CD8-positive, alpha-beta memory T cell (primary cell): Measurements from ENCODE around the gene FAM219A. TPM values are rescaled to one million over a fixed set of nuclear protein-coding genes. Genes with fewer than 3 reads are reported as not detected.
"Not testable (repeated sequence)": the region's sequence is repeated elsewhere in the genome, so short reads cannot be mapped to it uniquely, and the experiment has no call there.

Experiments
- CTCF ChIA-PET: fragments of 350-600 bp; sonication (Branson Sonifier 250); formaldehyde crosslinking; loops from one replicate; lab custom pipeline; 2021; ENCODE audit warnings: antibody characterized with exemption; lab: Charles Lee
- POLR2A ChIA-PET: fragments of 350-600 bp; sonication (Branson Sonifier 250); formaldehyde crosslinking; loops from one replicate; lab custom pipeline; 2021; ENCODE audit warnings: antibody characterized with exemption; lab: Charles Lee
- DNase-seq, 5 donors: peaks; one replicate each; pipeline versions ENCODE4 v3.0.0 to v3.0.0-alpha.2; 2020 to 2022; ENCODE audit warnings: mixed read lengths in 1 of 5
- H3K27ac ChIP-seq: one replicate; pipeline ENCODE4 v1.7.0; 2013; ENCODE audit warnings: low read depth, mild to moderate bottlenecking, low read length, moderate library complexity
- H3K27me3 ChIP-seq: 2 replicates; pipeline ENCODE4 v1.7.0; 2013; ENCODE audit warnings: low read length, mild to moderate bottlenecking; ENCODE audit not compliant: insufficient read depth, poor library complexity, severe bottlenecking
- H3K36me3 ChIP-seq: 2 replicates; pipeline ENCODE4 v1.7.0; 2013; ENCODE audit warnings: mild to moderate bottlenecking, low read length, moderate library complexity; ENCODE audit not compliant: insufficient read depth
- H3K4me1 ChIP-seq: 2 replicates; pipeline ENCODE4 v1.7.0; 2013; ENCODE audit warnings: mild to moderate bottlenecking, low read length, moderate library complexity; ENCODE audit not compliant: insufficient read depth
- H3K4me3 ChIP-seq: 2 replicates; pipeline ENCODE4 v1.7.0; 2013; ENCODE audit warnings: mild to moderate bottlenecking, low read length
- H3K9me3 ChIP-seq: 2 replicates; pipeline ENCODE4 v1.7.0; 2013; ENCODE audit warnings: mild to moderate bottlenecking, low read length
- H3K27ac Mint-ChIP-seq, 8 donors: one replicate each; pipeline ENCODE4 v1.8.0; 2020 to 2021; ENCODE audit warnings: mixed read lengths in 8 of 8, mild to moderate bottlenecking in 6 of 8, inconsistent platforms in 3 of 8, moderate library complexity in 3 of 8
- H3K27me3 Mint-ChIP-seq, 2 donors: one replicate each; pipeline ENCODE4 v1.8.0; 2020 to 2021; ENCODE audit warnings: mixed read lengths in 2 of 2, mild to moderate bottlenecking in 1 of 2, moderate library complexity in 1 of 2
- H3K36me3 Mint-ChIP-seq, 3 donors: one replicate each; pipeline ENCODE4 v1.8.0; 2020 to 2021; ENCODE audit warnings: mixed read lengths in 3 of 3, inconsistent platforms in 1 of 3, mild to moderate bottlenecking in 1 of 3
- H3K4me1 Mint-ChIP-seq, 3 donors: one replicate each; pipeline ENCODE4 v1.8.0; 2020 to 2021; ENCODE audit warnings: mixed read lengths in 3 of 3, inconsistent platforms in 1 of 3, mild to moderate bottlenecking in 1 of 3
- H3K4me3 Mint-ChIP-seq, 7 donors: one replicate each; pipeline ENCODE4 v1.8.0; 2020 to 2021; ENCODE audit warnings: mixed read lengths in 7 of 7, mild to moderate bottlenecking in 6 of 7, moderate library complexity in 4 of 7, inconsistent platforms in 2 of 7
- H3K9me3 Mint-ChIP-seq, 5 donors: one replicate each; pipeline ENCODE4 v1.8.0; 2020 to 2022; ENCODE audit warnings: mixed read lengths in 5 of 5, mild to moderate bottlenecking in 3 of 5, moderate library complexity in 2 of 5, inconsistent platforms in 1 of 5
- polyA plus RNA-seq: library from polyadenylated mRNA; unstranded; fragments of 300-500 nt; fragmentation: Illumina TruSeq; gene quantifications from one replicate; pipeline ENCODE4 v1.2.3, GENCODE V29; 2021
- total RNA-seq, 2 experiments: library from RNA; stranded (reverse); gene quantifications; one replicate each; pipeline ENCODE4 v1.2.3, GENCODE V29; 2021

The FAM219A gene
- total and polyA plus RNA-seq, 3 experiments from 2014 or later, result 1.7 to 10.5 (median 9.4) TPM

DNA sequence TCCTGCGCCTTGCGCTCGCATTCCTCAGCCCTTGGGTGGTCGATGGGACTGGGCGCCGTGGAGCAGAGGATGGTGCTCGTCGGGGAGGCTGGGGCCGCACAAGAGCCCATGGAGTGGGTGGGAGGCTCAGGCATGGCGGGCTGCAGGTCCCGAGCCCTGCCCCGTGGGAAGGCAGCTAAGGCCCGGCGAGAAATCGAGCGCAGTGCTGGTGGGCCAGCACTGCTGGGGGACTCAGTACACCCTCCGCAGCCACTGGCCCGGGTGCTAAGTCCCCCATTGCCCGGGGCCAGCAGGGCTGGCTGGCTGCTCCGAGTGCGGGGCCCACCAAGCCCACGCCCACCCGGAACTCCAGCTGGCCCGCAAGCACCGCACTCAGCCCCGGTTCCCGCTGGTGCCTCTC, 24.4 kb upstream of the FAM219A start:
- H3K4me3 ChIP-seq, H3K4me1 Mint-ChIP-seq, H3K4me1 ChIP-seq, H3K9me3 Mint-ChIP-seq, H3K27ac ChIP-seq, H3K9me3 ChIP-seq, H3K27me3 ChIP-seq, H3K36me3 ChIP-seq, H3K36me3 Mint-ChIP-seq, DNase-seq, CTCF ChIA-PET, H3K27ac Mint-ChIP-seq, H3K4me3 Mint-ChIP-seq, POLR2A ChIA-PET: not testable (repeated sequence)
- peaks cover 9 to 24% of the 10 kb centered on the region in 2 donors for H3K27me3 Mint-ChIP-seq

- POLR2A ChIA-PET, H3K27ac Mint-ChIP-seq, H3K4me1 ChIP-seq, CTCF ChIA-PET, H3K36me3 Mint-ChIP-seq, H3K4me3 Mint-ChIP-seq, H3K27ac ChIP-seq, H3K9me3 ChIP-seq, H3K36me3 ChIP-seq, H3K9me3 Mint-ChIP-seq, H3K4me1 Mint-ChIP-seq, H3K27me3 ChIP-seq, H3K4me3 ChIP-seq, DNase-seq: not testable (repeated sequence)
- H3K27me3 Mint-ChIP-seq, result peaks cover 5 to 21% of the 10 kb centered on the region in 2 donors
Measured at GRCh38 chr9:34481620-34482019, 23.2 kb upstream of the FAM219A start.

DNA sequence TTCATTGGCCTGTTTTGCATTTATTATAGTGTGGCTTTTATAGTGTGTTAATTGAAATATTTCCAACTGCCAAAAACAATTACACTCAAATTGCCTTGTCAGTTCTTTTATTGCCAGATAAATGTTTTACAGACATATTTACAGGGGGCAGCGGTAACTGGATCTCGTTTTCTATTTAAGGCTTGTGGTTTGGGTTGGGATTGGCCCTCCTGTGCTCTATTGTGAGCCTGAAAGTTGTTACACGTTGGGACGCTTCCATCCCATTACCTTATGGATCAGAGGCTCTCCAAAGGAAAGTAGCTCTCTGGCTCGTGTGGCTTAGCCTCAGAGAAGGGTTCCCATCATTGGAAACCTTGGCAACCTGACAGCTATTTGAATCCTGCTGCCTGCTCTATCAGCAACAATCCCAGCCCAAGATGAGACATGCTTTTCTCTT, 21.1 kb upstream of the FAM219A start:
- Histone ChIP-seq H3K4me1 (no peaks in the 10 kb centered on the region), H3K27me3 (no peaks in the 10 kb centered on the region), H3K27ac (no peak overlapping the region), H3K9me3 (no peaks in the 10 kb centered on the region), H3K36me3 (no peaks in the 10 kb centered on the region), H3K4me3 (no peak overlapping the region)
- H3K27ac Mint-ChIP-seq, result no peak overlapping the region
- H3K9me3 Mint-ChIP-seq, result no peaks in the 10 kb centered on the region
- DNase-seq, result no peak
- H3K4me1 Mint-ChIP-seq, result no peaks in the 10 kb centered on the region
- ChIA-PET CTCF (interaction anchor here (1.6 kb wide), 1 partner anchor 13 kb away, joined by 4 read pairs; no protein-coding TSS in a partner anchor), POLR2A (no interaction called here)
- H3K27me3 Mint-ChIP-seq, result peaks cover 6 to 36% of the 10 kb centered on the region in 2 donors
- no peak overlapping the region for H3K4me3 Mint-ChIP-seq
- no peaks in the 10 kb centered on the region for H3K36me3 Mint-ChIP-seq

DNA sequence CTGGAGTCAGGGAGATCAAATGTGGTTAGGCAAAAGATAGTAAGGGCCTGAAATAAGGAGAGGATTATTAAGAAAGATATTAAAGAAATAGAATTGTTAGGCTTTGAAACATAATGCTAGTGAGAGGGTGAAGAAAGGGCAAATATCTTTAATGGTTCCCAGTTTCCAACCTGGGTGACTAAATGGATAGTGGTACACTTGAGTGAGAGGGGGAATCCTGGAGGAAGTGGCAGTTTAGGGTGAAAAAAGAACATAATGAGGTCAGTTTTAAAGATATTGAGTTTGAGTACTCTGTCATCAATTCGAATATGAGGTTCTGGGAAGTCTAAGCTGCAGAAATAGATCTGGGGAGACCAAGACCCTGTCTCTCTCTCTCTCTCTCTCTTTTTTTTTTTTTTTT, 19.2 kb upstream of the FAM219A start:
- Mint-ChIP-seq H3K4me3 (no peak overlapping the region), H3K4me1 (no peaks in the 10 kb centered on the region), H3K27ac (no peak overlapping the region), H3K9me3 (no peaks in the 10 kb centered on the region), H3K27me3 (peaks cover 6 to 36% of the 10 kb centered on the region in 2 donors), H3K36me3 (no peaks in the 10 kb centered on the region)
- ChIA-PET CTCF (no interaction called here), POLR2A (no interaction called here)
- DNase-seq, result no peak
- H3K27ac ChIP-seq, result no peak overlapping the region
- no peaks in the 10 kb centered on the region for H3K9me3 ChIP-seq
- no peaks in the 10 kb centered on the region for H3K36me3 ChIP-seq
- H3K4me3 ChIP-seq, result no peak overlapping the region
- H3K27me3 ChIP-seq, result no peaks in the 10 kb centered on the region
- H3K4me1 ChIP-seq, result no peaks in the 10 kb centered on the region

GRCh38 chr9:34475097-34475496, 16.7 kb upstream of the FAM219A start:
- Histone ChIP-seq H3K27ac (no peak overlapping the region), H3K4me1 (no peaks in the 10 kb centered on the region), H3K36me3 (no peaks in the 10 kb centered on the region), H3K4me3 (no peak overlapping the region), H3K27me3 (no peaks in the 10 kb centered on the region), H3K9me3 (no peaks in the 10 kb centered on the region)
- ChIA-PET POLR2A (no interaction called here), CTCF (no interaction called here)
- no peak overlapping the region for H3K27ac Mint-ChIP-seq
- no peaks in the 10 kb centered on the region for H3K9me3 Mint-ChIP-seq
- H3K27me3 Mint-ChIP-seq, result peaks cover 5 to 30% of the 10 kb centered on the region in 2 donors
- no peak for DNase-seq
- no peaks in the 10 kb centered on the region for H3K4me1 Mint-ChIP-seq
- H3K4me3 Mint-ChIP-seq, result no peak overlapping the region
- no peaks in the 10 kb centered on the region for H3K36me3 Mint-ChIP-seq

GRCh38 chr9:34465468-34465867, 7.1 kb upstream of the FAM219A start:
- no peaks in the 10 kb centered on the region for H3K36me3 Mint-ChIP-seq
- Histone ChIP-seq H3K4me3 (no peak overlapping the region), H3K27me3 (peaks cover 6% of the 10 kb centered on the region), H3K4me1 (no peaks in the 10 kb centered on the region), H3K9me3 (no peaks in the 10 kb centered on the region), H3K27ac (no peak overlapping the region), H3K36me3 (no peaks in the 10 kb centered on the region)
- peaks cover 4 to 11% of the 10 kb centered on the region in 2 donors for H3K27me3 Mint-ChIP-seq
- no peak for DNase-seq
- CTCF ChIA-PET, result interaction anchor here (1.2 kb wide), 1 partner anchor 14 kb away, joined by 4 read pairs; no protein-coding TSS in a partner anchor
- no peaks in the 10 kb centered on the region for H3K9me3 Mint-ChIP-seq
- H3K27ac Mint-ChIP-seq, result no peak overlapping the region
- POLR2A ChIA-PET, result no interaction called here
- H3K4me1 Mint-ChIP-seq, result no peaks in the 10 kb centered on the region
- no peak overlapping the region for H3K4me3 Mint-ChIP-seq

GRCh38 chr9:34464571-34464970, 6.2 kb upstream of the FAM219A start:
- Mint-ChIP-seq H3K27ac (no peak overlapping the region), H3K27me3 (peaks cover 4 to 11% of the 10 kb centered on the region in 2 donors), H3K9me3 (no peaks in the 10 kb centered on the region), H3K36me3 (no peaks in the 10 kb centered on the region), H3K4me3 (no peak overlapping the region), H3K4me1 (peaks cover 0 to 3% (median 0%) of the 10 kb centered on the region in 3 donors)
- no peaks in the 10 kb centered on the region for H3K4me1 ChIP-seq
- DNase-seq, result no peak
- H3K9me3 ChIP-seq, result no peaks in the 10 kb centered on the region
- CTCF ChIA-PET, result no interaction called here
- POLR2A ChIA-PET, result no interaction called here
- no peaks in the 10 kb centered on the region for H3K36me3 ChIP-seq
- no peak overlapping the region for H3K27ac ChIP-seq
- peaks cover 6% of the 10 kb centered on the region for H3K27me3 ChIP-seq
- no peak overlapping the region for H3K4me3 ChIP-seq

GRCh38 chr9:34463901-34464232, 5.5 kb upstream of the FAM219A start:
- CTCF ChIA-PET, result no interaction called here
- Histone ChIP-seq H3K9me3 (no peaks in the 10 kb centered on the region), H3K4me1 (peaks cover 1% of the 10 kb centered on the region), H3K36me3 (no peaks in the 10 kb centered on the region), H3K27me3 (peaks cover 6% of the 10 kb centered on the region), H3K4me3 (no peak overlapping the region), H3K27ac (no peak overlapping the region)
- POLR2A ChIA-PET, result no interaction called here
- Mint-ChIP-seq H3K27me3 (peaks cover 6 to 9% of the 10 kb centered on the region in 2 donors), H3K4me1 (peaks cover 3 to 6% (median 4%) of the 10 kb centered on the region in 3 donors), H3K36me3 (no peaks in the 10 kb centered on the region), H3K9me3 (no peaks in the 10 kb centered on the region), H3K4me3 (no peak overlapping the region), H3K27ac (no peak overlapping the region)
- no peak for DNase-seq
